Measurements from ENCODE around the gene ITGAD.

ITGAD gene

GRCh38 chr16:31461201-31461920 lies 68.2 kb downstream of the ITGAD start:
- no peak for DNase-seq

- DNase-seq = no peak
These were observed 69.0 kb downstream of the ITGAD start for GRCh38 chr16:31461921-31462804.

GRCh38 chr16:31464348-31464769 lies 71.2 kb downstream of the ITGAD start:
- no peak for DNase-seq

- DNase-seq = no peak
These were observed 71.7 kb downstream of the ITGAD start for GRCh38 chr16:31464781-31465260.

- DNase-seq = no peak
These were observed 72.7 kb downstream of the ITGAD start for GRCh38 chr16:31465788-31466370.

GRCh38 chr16:31466381-31466841 lies 73.3 kb downstream of the ITGAD start:
- DNase-seq = no peak

GRCh38 chr16:31467151-31467773 lies 74.1 kb downstream of the ITGAD start:
- DNase-seq = no peak

GRCh38 chr16:31467858-31468257 lies 74.7 kb downstream of the ITGAD start:
- DNase-seq = no peak

- DNase-seq = no peak
These were observed 77.5 kb downstream of the ITGAD start for GRCh38 chr16:31470615-31471014.

- no peak for DNase-seq
These were observed 78.2 kb downstream of the ITGAD start for GRCh38 chr16:31471241-31471874.

GRCh38 chr16:31471875-31472708 lies 79.0 kb downstream of the ITGAD start, which contains the start of gene TGFB1I1:
Gene TGFB1I1 (plus strand): TSS chr16:31472152. CDS start chr16:31472189, 37 bp downstream.
- DNase-seq = peak; percentile 8 to 15

- no peak for DNase-seq
These were observed 79.6 kb downstream of the ITGAD start for GRCh38 chr16:31472709-31473203.

GRCh38 chr16:31473264-31473984 lies 80.3 kb downstream of the ITGAD start:
- no peak for DNase-seq

- DNase-seq = no peak
These were observed 81.1 kb downstream of the ITGAD start for GRCh38 chr16:31474173-31474714.

GRCh38 chr16:31474773-31475738 lies 81.9 kb downstream of the ITGAD start:
- no peak for DNase-seq

GRCh38 chr16:31475946-31476302 lies 82.8 kb downstream of the ITGAD start:
- DNase-seq = no peak
